Brain microvascular endothelial cell (primary cell): ENCODE data around the gene RNF26.
A peak's percentile ranks its signal among the peaks of the same experiment; 100 is the strongest.

Experiments
- DNase-seq: peaks from one replicate; pipeline ENCODE4 v3.0.0-alpha.2; 2020
- H3K27ac ChIP-seq: fragments of 250-450 bp; sonication (Bioruptor Pico); 2 replicates; pipeline ENCODE4 v1.5.1; 2020; ENCODE audit warnings: mild to moderate bottlenecking, moderate library complexity
- H3K27me3 ChIP-seq: fragments of 250-450 bp; sonication (Bioruptor Pico); replicated peaks from 2 replicates; pipeline ENCODE4 v1.5.1; 2020; ENCODE audit warnings: mild to moderate bottlenecking
- H3K36me3 ChIP-seq: fragments of 250-450 bp; sonication (Bioruptor Pico); replicated peaks from 2 replicates; pipeline ENCODE4 v1.5.1; 2020; ENCODE audit warnings: mild to moderate bottlenecking
- H3K4me3 ChIP-seq: 2 replicates; pipeline ENCODE4 v1.5.1; 2011; ENCODE audit warnings: low read depth, mild to moderate bottlenecking, control low read depth, low read length, moderate library complexity
- CTCF ChIP-seq: IDR thresholded peaks from 2 replicates; pipeline ENCODE4 v1.5.1; 2011; ENCODE audit warnings: low read depth, mild to moderate bottlenecking, moderate library complexity, low read length, control low read depth, inconsistent platforms; ENCODE audit errors: missing control alignments
- in situ Hi-C: cut with HindIII; loops from 2 replicates; pipeline ENCODE4 v1.10.0; 2017; ENCODE audit warnings: low sequenced_read_pairs, low pct_ligation_motif_present

The RNF26 gene

GRCh38 chr11:119335655-119336543 lies 1.6 kb downstream of the RNF26 start:
- H3K4me3 ChIP-seq: no peak overlapping the region
- H3K27ac ChIP-seq: no peak overlapping the region
- no peak for TF ChIP-seq CTCF
- H3K27me3 ChIP-seq: peaks cover 5% of the 10 kb centered on the region
- no peak for DNase-seq
- no peaks in the 10 kb centered on the region for H3K36me3 ChIP-seq
- in situ Hi-C loops: no loop called here

GRCh38 chr11:119336744-119337469 lies 2.6 kb downstream of the RNF26 start:
- DNase-seq: no peak
- in situ Hi-C loops: no loop called here
- no peak overlapping the region for H3K4me3 ChIP-seq
- H3K27me3 ChIP-seq: peaks cover 12% of the 10 kb centered on the region
- no peaks in the 10 kb centered on the region for H3K36me3 ChIP-seq
- no peak for TF ChIP-seq CTCF
- no peak overlapping the region for H3K27ac ChIP-seq

- Histone ChIP-seq H3K27ac (no peak overlapping the region), H3K27me3 (peaks cover 13% of the 10 kb centered on the region), H3K4me3 (peak overlapping the region; percentile 20), H3K36me3 (no peaks in the 10 kb centered on the region)
- in situ Hi-C loops: no loop called here
- no peak for TF ChIP-seq CTCF
- DNase-seq: no peak
Observed at GRCh38 chr11:119337581-119338317, 3.4 kb downstream of the RNF26 start.

- Histone ChIP-seq H3K4me3 (peak overlapping the region; percentile 20), H3K27me3 (peaks cover 15% of the 10 kb centered on the region), H3K27ac (no peak overlapping the region), H3K36me3 (no peaks in the 10 kb centered on the region)
- TF ChIP-seq CTCF: peak; percentile 89
- in situ Hi-C loops: no loop called here
- DNase-seq: peak; percentile 67
Observed at GRCh38 chr11:119338318-119338890, 4.1 kb downstream of the RNF26 start.

GRCh38 chr11:119338965-119339588 lies 4.8 kb downstream of the RNF26 start:
- Histone ChIP-seq H3K27me3 (peaks cover 15% of the 10 kb centered on the region), H3K36me3 (no peaks in the 10 kb centered on the region), H3K4me3 (no peak overlapping the region), H3K27ac (no peak overlapping the region)
- no peak for DNase-seq
- in situ Hi-C loops: no loop called here
- no peak for TF ChIP-seq CTCF
